Activated CD4-positive, CD25-positive, alpha-beta regulatory T cell treated with anti-CD3 and anti-CD28 coated beads, Interleukin-2, amount 50 U/mL, for 24 hours (primary cell): ENCODE measurements around the gene IDH3G.
"Not testable (repeated sequence)": the region's sequence is repeated elsewhere in the genome, so short reads cannot be mapped to it uniquely, and the experiment has no call there.

ENCODE experiments used
- ATAC-seq, 2 donors: fragments of 150-1000 bp; cut with Tn5 transposase; one replicate each; pipeline ENCODE4 v1.10.0; 2021; ENCODE audit warnings: mild to moderate bottlenecking in 1 of 2, moderate library complexity in 1 of 2

The IDH3G gene

GRCh38 chrX:153794018-153794896 lies at the start of gene IDH3G, which contains the start of gene SSR4:
Gene IDH3G (minus strand): TSS chrX:153794375. CDS start chrX:153794326, 49 bp downstream.
Gene SSR4 (plus strand): TSS chrX:153794668. CDS start chrX:153794688, 20 bp downstream.
- ATAC-seq: peak; percentile 94 to 96

- no peak for ATAC-seq
Measured at GRCh38 chrX:153836921-153837320, 42.7 kb upstream of the IDH3G start.

GRCh38 chrX:153832728-153833127 lies 38.6 kb upstream of the IDH3G start:
- ATAC-seq: no peak

- ATAC-seq: no peak
Measured at GRCh38 chrX:153831429-153832150, 37.4 kb upstream of the IDH3G start.

DNA sequence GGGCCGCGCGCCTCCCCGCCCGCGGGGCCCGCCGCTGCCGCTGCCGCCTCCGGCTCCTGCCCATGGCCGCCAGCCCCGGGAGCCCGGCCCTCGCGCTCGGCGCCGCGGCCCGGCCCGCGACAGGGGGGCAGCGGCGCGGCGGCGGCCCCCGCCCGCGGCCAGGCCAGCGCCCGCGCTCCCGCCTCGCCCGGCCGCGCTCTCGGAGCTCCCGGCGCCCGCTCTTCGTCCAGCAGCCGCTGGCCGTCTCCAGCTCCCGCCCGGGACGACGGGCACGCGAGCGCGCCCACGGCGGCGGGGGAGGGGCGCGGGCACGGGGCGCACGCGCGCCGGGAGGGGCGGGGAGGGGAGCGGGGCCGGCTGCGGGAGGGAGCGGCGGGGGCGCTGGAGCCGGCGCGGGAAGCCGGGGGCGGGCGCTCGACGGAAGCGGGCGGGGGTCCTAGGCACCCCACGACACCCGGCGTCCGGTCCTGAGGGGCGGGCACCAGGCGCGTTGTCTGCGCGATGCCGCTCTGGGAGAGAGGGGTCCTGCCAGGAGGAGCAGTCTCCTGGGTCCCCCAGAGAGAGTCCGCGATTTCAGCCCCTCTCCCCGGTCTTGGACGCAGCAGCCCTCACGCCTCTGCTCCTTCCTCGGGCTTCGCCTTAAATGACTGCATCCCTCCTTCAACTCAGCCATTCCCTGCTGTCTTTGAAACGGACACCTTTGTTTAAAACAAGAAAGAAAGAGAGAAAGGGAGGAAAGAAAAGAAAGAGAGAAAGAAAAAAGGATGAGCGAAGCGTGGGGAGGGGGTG lies 36.7 kb upstream of the IDH3G start:
- no peak for ATAC-seq

DNA sequence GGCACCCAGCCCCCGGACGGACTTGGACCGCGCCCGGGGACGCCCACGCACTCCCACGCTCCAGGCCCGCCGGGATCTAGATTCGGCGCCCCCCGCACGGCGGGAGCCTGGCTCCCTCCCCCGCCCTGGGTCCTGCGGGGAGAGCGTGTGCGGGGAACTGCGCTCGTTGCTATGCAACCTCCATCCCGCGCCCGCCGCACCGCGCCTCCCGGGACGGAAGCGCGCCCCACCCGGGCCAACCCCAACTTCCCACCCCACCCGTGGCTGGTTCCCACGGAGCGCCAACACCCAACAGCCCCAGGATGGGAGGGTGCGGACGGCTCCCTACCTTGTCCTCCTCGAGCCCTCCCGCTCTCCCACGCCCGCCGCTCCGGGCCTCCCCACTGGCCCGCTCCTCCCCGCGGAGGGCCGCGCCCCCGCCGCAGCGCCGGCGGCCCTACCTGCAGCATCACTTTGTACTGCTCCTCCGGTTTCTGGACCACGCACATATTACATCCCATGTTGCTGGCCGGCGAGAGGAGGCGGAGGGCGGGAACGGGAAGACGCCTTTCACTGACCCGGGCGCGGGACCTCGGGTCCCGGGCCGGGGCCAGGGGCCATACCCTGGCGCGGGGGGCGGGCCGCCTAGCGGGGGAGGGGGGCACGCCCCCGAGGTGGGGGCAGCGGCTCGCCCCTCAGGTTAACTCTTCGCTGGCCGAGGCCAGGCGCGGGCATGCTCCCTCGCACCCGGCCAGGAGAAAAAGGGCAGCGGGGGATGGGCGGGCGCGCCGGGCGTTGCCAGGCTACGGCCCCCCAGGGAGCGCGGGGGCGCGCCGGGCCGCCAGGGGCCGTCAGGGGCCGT lies 35.8 kb upstream of the IDH3G start, which contains the start of gene PDZD4:
Gene PDZD4 (minus strand): TSS at position 746 of the 841 bp plus-strand sequence. CDS start 246 bp downstream, at position 500.
- ATAC-seq: peak in 1 of 2 donors; percentile 38

DNA sequence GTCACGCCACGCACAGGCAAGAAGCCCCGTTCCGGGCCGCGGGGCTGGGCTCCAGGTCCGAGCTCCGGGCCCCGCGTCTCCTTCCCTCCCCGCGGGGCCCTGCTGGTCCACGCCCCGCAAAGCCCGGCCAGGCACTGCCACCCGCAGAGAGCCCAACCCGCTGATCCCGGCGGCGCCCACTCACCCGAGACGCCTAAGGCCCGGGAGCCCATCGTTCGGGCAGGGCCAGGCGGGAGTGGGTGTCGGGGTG lies 35.3 kb upstream of the IDH3G start:
- ATAC-seq: no peak

GRCh38 chrX:153828723-153829548 lies 34.8 kb upstream of the IDH3G start:
- ATAC-seq: peak in 1 of 2 donors; percentile 20

- no peak for ATAC-seq
Measured at GRCh38 chrX:153828308-153828707, 34.1 kb upstream of the IDH3G start.

DNA sequence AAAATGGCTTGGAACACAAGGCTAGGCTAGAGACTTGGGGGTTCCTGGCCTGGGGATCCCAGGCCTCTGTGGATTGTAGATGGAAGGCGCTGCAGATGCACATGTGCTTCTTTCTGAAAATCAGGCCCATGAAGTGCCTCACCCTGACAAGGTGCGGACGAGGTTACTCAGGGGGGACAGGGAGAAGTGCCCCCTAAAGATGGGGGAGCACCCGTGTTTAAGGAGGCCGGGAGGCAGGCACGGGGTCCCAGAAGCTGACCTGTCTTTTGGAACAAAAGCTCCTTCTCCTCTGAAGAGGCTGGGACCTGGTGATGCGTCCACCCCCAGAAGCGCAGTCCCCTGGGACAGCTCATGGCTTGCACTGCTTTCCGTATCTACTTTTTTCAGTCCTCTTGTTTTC lies 33.7 kb upstream of the IDH3G start:
- no peak for ATAC-seq

GRCh38 chrX:153827016-153827415 lies 32.8 kb upstream of the IDH3G start:
- no peak for ATAC-seq

- ATAC-seq: no peak
Measured at GRCh38 chrX:153825042-153825441, 30.9 kb upstream of the IDH3G start.

DNA sequence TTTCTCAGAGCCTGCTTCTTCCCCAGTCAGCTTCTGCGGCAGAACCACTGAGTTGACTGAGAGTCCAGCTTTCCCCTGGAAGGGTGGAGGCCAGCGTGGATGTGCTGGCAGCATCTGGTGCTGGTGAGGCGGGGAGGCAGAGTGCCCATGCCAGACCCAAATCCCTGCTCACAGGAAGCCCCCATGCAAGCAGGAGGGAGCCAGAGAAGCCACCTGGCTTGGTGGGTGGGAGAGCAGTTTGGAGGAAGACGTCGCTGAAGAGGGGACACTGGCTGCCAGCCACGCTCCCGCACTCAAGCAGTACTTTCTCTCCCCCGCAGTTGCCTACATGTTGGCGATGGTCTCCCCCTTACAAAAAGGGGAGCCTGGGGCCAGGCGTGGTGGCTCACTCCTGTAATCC lies 30.2 kb upstream of the IDH3G start:
- ATAC-seq: no peak

DNA sequence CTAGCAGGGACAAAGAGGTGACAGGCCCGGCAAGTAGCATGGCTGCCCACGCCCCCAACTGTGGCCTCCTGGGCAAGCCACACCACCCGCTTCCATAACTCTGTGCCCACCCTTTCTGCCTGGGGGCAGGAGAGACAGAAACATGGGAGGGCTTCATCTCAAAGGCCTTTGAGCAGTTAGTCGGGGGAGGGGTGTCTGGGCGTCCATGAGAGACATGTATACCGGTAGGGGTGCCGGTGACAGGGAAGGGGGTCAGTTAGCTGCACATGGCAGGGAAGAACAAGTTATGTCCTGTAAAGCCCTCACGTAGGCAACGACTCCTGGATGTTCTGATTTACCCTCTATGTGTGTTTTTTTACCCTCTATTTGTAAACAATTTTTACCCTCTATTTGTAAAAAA lies 26.9 kb upstream of the IDH3G start:
- ATAC-seq: no peak

- ATAC-seq: no peak
Measured at GRCh38 chrX:153820601-153821000, 26.4 kb upstream of the IDH3G start.

- ATAC-seq: no peak
Measured at GRCh38 chrX:153819384-153820040, 25.3 kb upstream of the IDH3G start.

GRCh38 chrX:153818571-153819383 lies 24.6 kb upstream of the IDH3G start:
- peak; percentile 56 to 71 for ATAC-seq

DNA sequence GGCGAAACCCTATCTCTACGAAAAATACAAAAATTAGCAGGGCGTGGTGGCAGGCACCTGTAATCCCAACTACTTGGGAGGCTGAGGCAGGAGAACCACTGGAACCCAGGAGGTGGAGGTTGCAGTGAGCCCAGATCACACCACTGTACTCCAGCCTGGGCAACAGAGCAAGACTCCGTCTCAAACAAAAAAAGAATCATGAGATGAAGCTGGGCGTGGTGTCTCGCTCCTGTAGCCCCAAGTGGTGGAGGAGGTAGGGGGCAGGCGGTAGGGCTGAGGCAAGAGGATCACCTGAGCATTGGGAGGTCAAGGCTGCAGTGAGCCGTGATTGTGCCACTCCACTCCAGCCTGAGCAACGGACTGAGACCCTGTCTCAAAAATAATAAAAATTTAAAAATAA lies 23.9 kb upstream of the IDH3G start:
- ATAC-seq: not testable (repeated sequence)

DNA sequence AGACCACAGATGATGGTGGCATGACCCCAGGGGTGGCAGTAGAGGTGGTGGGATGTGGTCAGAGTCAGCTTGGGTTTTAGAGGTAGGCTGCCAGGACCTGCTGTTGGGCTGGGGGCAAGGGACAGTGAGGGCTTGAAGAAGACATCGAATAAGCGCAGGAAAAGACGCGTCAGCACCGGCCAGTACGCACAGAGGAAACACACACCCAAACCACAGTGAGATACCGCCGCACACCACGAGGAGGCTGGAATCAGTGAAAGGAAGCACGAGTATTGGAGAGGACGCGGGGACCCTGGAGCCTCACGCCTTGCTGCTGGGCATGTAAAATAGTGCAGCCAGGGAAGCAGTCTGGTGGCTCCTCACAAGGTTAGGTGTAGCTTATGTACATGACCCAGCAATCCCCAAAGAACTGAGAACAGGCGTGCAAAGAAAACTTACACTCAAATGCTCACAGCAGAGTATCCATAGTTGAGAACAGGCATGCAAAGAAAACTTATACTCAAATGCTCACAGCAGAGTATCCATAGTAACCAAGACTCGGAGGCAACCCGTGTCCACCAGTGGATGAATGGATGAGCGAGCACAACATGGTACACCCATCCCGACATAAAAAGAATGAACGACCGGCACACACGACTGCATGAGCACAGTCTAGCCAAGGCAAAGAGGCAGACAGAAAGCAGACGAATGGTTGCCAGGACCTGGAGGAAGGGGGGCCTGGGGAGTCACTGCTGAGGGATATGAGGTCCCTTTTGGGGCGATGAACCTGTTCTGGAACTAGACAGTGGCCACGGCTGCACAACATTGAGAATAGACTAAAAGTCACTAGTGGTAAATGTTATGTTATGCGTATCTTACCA lies 22.9 kb upstream of the IDH3G start:
- ATAC-seq: no peak
